Iris pigment epithelial cell (primary cell): ENCODE measurements around the gene PLXNC1.

Source experiments
- DNase-seq: peaks from one replicate; pipeline ENCODE4 v3.0.0-alpha.2; 2011; ENCODE audit warnings: low read depth

PLXNC1 gene

DNA sequence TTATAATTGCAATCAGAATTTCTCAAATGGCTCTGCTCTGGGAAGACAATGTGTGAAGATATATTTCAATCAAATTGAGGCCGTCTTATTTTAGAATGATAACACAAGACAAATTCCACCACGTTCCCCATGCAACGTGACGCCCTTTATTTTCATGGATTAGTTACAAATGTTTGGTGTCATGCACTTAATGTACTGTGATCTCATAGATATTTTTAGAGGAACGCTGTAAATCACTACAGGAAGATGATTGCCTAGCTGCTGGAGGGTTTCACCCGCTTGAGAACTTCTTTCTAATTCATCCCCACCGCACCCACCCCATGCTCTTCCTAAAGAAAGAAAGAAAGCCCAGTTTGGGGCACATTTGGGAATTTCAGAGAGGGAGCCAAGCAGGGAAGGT, 117.2 kb downstream of the PLXNC1 start:
- DNase-seq: no peak

DNA sequence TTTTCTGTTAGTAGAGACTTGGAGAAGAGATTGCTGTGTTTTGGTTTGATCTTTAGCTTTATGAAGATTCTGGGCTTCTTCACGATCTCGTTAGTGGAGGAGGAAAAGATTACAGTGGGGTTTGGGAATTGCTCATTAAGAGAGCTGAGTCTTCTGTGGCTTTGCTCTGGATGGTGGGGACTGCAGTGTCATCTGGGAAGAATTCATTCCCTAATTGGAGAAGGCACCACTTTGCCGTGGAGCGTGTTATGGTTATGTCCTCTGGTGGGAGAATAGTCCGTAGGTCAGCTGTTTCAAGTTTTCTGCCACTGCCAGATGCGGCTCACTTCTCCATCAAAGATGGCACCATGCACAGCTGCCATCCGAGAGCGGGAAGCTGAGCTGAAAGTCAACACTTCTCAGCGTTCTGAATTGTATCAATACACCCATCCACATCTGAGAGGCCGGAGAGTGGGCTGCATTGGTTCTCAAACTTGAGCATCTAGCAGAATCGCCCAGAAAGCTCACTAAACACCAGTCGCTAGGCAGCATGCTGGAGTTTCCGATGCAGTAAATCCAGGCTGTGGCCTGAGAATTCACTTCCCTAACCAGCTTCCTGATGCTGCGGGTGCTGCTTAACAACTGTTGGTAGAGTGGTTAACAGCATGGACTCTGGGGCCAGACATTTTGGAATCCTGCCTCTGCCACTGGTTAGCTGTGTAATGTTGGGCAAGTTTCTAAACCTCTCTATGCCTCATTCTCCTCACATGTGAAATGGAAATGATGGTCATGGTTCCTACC, 117.8 kb downstream of the PLXNC1 start:
- DNase-seq: no peak

GRCh38 chr12:94266796-94267536, 118.6 kb downstream of the PLXNC1 start:
- DNase-seq: peak; percentile 65

DNA sequence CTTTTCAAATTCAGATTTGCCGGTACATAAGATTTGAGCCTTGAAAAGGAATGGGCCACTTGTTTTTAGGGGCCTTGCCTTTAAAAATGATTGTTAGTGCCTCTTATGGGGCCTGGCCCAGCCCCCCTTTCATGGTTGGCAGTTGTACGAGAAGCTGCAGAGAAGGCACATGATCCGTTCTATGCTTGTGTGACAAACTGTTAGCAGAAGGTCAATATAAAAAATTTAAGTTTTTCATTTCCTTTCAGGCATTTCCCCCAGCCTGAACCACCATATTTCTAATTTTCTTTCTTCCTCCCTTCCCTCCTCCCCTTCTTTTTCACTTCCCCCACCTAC, 119.1 kb downstream of the PLXNC1 start:
- DNase-seq: peak; percentile 19

GRCh38 chr12:94267921-94268471, 119.6 kb downstream of the PLXNC1 start:
- no peak for DNase-seq

DNA sequence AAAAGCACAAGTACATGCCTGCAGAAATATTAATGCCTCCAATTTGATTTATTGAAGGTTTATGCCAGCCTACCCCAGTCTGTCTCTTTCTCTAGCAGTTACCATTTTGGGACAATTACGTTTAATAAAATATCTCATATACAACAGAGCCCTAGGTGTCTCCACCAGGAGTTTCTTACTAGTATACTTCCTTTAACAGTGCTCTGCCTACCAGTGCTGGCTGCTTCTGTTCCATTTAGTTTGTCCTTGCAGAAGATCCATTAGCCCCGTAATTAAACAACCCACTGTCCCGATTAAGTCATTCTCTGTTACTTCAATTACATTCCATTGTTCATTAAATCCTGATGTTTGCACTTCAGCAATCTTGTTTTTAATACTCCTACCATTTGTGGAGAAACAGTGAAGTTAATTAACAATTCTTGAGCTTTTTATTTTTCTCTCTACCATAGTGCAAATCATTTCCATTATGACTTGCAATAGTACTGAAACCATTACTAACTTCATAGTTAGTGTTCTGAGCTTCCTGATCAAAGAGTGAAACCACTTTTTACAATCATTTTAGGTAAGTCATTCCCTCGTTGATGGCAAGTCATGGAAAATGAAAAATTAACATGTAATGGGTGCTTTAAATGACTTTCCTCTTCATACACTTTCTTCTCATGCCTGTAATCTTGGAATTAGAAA, 121.1 kb downstream of the PLXNC1 start:
- no peak for DNase-seq

- DNase-seq: peak; percentile 63
These were observed 123.0 kb downstream of the PLXNC1 start for GRCh38 chr12:94271351-94271750.

DNA sequence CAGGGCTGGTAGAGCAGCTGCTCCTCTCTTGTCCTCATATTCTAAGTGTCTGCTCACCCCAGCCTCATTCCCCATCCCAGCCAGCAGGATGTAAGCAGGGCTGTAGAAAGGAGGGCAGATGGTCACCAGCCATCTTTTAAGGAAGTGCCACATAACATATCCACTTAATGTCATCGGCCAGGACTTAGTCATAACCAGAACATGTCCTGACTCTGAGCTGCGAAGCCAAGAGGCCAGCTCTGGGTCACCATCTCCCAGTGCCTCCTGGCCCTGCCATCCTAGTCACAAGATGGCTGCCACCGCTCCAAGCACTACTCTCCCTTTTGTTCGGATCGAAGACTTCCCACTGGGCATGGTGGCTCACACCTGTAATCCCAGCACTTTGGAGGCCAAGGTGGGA, 123.9 kb downstream of the PLXNC1 start:
- DNase-seq: no peak

DNA sequence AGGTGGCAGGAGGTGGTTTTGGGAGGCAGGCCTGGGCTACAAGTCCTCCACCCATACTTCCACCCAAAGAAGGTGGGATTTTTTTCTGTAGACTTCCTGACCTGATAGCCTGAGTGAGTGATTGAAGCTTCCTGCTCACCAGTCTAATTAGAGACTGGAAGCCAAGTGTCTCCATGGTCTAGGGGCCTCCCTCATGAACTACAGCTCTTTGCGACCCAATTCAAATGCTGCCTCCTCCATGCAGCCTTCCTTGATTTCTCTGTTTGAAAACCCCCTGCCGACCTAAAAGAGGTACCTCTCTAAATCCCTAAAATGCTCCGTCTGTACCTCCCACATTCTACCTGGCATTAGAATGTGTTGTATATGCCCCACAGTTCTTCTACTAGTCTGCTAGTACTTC, 124.9 kb downstream of the PLXNC1 start:
- DNase-seq: no peak

- no peak for DNase-seq
These were observed 128.3 kb downstream of the PLXNC1 start for GRCh38 chr12:94276725-94277124.

- DNase-seq: no peak
These were observed 129.1 kb downstream of the PLXNC1 start for GRCh38 chr12:94277426-94278000.

- DNase-seq: no peak
These were observed 131.7 kb downstream of the PLXNC1 start for GRCh38 chr12:94280063-94280462.

GRCh38 chr12:94282675-94283074, 134.3 kb downstream of the PLXNC1 start:
- DNase-seq: peak; percentile 13

- DNase-seq: no peak
These were observed 135.7 kb downstream of the PLXNC1 start for GRCh38 chr12:94284046-94284445.

GRCh38 chr12:94284859-94285258, 136.5 kb downstream of the PLXNC1 start:
- DNase-seq: no peak

DNA sequence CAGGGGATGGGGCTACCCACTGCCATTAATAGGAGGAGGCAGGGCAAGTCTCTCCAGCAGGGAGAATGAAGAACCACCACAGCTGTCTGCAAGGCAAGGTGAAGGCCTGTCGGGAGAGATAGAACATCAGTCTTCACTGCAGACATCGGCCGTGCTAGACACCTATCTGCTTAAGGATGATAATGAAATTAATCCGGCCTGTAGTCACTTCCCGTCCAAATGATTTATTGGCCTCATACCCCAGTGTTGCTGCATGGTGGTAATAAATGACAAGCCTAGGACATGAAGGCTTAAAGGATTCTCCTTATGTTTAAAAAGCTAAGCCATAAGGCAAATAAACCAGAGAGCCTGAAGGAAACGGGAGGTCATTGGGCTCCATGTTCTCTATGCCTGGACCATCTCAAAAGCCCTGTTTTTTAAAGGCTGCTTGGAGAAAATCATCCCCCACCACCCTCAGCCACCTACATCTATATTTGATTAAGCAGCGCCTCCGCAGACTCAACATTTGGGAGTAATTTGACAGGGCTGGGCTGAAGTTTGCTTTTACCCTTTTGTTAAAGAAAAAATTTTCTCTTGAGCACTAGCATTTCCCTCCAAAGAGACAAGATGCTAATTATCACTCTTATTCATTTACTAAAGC, 137.7 kb downstream of the PLXNC1 start:
- no peak for DNase-seq

DNA sequence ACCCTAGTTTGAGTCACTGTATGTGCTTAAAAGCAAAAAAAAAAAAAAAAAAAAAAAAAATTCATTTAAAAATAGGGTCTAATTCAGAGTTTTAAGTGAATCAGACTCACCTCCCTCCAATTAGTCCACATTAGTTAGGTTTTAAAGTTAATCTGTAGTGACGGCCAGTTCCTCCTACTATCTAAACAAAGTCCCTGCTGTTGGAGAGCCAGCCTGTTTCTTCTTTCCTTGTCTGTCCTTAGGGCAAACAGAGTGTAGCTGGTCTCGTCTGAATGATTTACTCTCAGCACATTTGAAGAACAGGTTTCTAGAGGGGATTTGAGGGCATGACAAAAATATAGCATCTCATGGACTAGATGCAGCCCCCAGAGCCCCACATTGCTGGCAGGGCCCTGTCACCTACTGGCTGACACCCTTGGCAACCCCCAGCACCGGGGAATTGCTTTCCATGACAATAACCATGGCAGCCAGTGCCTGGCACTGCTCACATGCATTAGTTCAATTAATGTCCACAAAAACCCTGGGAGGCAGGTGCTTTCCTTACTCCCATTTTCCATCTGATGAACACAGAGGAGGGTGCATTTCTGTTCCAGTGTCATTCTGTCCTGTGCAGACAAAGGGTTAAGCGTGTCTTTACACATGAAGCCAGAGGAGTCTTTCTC, 138.3 kb downstream of the PLXNC1 start:
- DNase-seq: no peak

DNA sequence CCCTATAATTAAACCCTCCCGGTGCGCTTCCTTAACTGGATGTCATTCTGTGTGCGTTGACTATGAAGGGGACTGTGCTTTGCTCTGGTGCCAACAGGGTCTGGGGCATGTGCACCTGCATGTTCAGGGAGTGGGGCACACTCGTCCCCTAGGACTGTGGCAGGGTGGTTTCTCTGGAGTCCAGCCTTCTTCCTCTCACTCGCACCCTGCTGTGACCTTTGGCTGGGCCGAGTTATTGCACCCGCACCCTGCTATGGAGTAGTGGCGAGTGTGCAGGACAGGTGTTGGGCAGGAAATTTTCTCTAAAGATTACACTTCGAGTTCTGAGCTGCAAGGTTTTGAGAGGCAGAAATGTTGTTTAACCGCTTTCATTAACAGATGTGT, 138.9 kb downstream of the PLXNC1 start:
- DNase-seq: no peak

GRCh38 chr12:94289461-94290312, 141.3 kb downstream of the PLXNC1 start:
- DNase-seq: peak; percentile 69

GRCh38 chr12:94290353-94290752, 142.0 kb downstream of the PLXNC1 start:
- peak; percentile 5 for DNase-seq
